HG02588 (cell line): Measurements from ENCODE around the gene NEIL3.
"Not testable (repeated sequence)": the region's sequence is repeated elsewhere in the genome, so short reads cannot be mapped to it uniquely, and the experiment has no call there.

Experiments
- ATAC-seq: cut with Tn5 transposase; IDR thresholded peaks from one replicate; pipeline ENCODE4 v1.9.1; 2021; ENCODE audit warnings: mild to moderate bottlenecking, moderate library complexity; ENCODE audit not compliant: unreplicated experiment

The NEIL3 gene

GRCh38 chr4:177301126-177301639 is 8.5 kb upstream of the NEIL3 start:
- no peak for ATAC-seq

- ATAC-seq, result no peak
Measured at GRCh38 chr4:177302371-177303100, 7.1 kb upstream of the NEIL3 start.

- no peak for ATAC-seq
Measured at GRCh38 chr4:177304094-177304493, 5.6 kb upstream of the NEIL3 start.

GRCh38 chr4:177304864-177305263 is 4.8 kb upstream of the NEIL3 start:
- ATAC-seq, result not testable (repeated sequence)

GRCh38 chr4:177308125-177308524 is 1.5 kb upstream of the NEIL3 start:
- no peak for ATAC-seq

GRCh38 chr4:177308847-177309521 is 690 bp upstream of the NEIL3 start:
- no peak for ATAC-seq

GRCh38 chr4:177311589-177311988 is 1.9 kb downstream of the NEIL3 start:
- ATAC-seq, result no peak

GRCh38 chr4:177313263-177313662 is 3.6 kb downstream of the NEIL3 start:
- ATAC-seq, result no peak

- ATAC-seq, result no peak
Measured at GRCh38 chr4:177315767-177316464, 6.2 kb downstream of the NEIL3 start.

GRCh38 chr4:177320721-177321120 is 11.0 kb downstream of the NEIL3 start:
- no peak for ATAC-seq

GRCh38 chr4:177321647-177322046 is 12.0 kb downstream of the NEIL3 start:
- no peak for ATAC-seq

- no peak for ATAC-seq
Measured at GRCh38 chr4:177322266-177322665, 12.6 kb downstream of the NEIL3 start.

- ATAC-seq, result no peak
Measured at GRCh38 chr4:177322881-177323280, 13.2 kb downstream of the NEIL3 start.

- no peak for ATAC-seq
Measured at GRCh38 chr4:177323416-177323815, 13.7 kb downstream of the NEIL3 start.

GRCh38 chr4:177332119-177332518 is 22.4 kb downstream of the NEIL3 start:
- ATAC-seq, result no peak

GRCh38 chr4:177339477-177340374 is 30.1 kb downstream of the NEIL3 start:
- peak; percentile 94 for ATAC-seq

GRCh38 chr4:177348348-177348747 is 38.7 kb downstream of the NEIL3 start:
- ATAC-seq, result no peak

GRCh38 chr4:177349191-177349590 is 39.5 kb downstream of the NEIL3 start:
- no peak for ATAC-seq

GRCh38 chr4:177351622-177352244 is 42.1 kb downstream of the NEIL3 start:
- no peak for ATAC-seq

- ATAC-seq, result no peak
Measured at GRCh38 chr4:177356206-177356605, 46.5 kb downstream of the NEIL3 start.
